H1 (cell line): ENCODE results near the gene PPP2R3A. TPM values are rescaled to one million over a fixed set of nuclear protein-coding genes. Genes with fewer than 3 reads are reported as not detected.

ENCODE experiments used
- CTCF ChIA-PET: fragments of 300-600 bp; sonication (Branson Sonifier 250); formaldehyde crosslinking; loops from one replicate; lab custom pipeline; 2021; ENCODE audit not compliant: partially characterized antibody; lab: Charles Lee
- POLR2A ChIA-PET: fragments of 300-600 bp; sonication (Branson Sonifier 250); formaldehyde crosslinking; loops from one replicate; lab custom pipeline; 2021; ENCODE audit warnings: inconsistent platforms; ENCODE audit not compliant: partially characterized antibody; lab: Charles Lee
- DNase-seq, 2 experiments: peaks; one replicate each; pipeline versions ENCODE4 v3.0.0 to v3.0.0-alpha.2; 2010 to 2022; ENCODE audit warnings: low spot score in 2 of 2, low read depth in 1 of 2, mixed read lengths in 1 of 2
- FAIRE-seq: peaks from 2 replicates; lab custom pipeline; 2011; peaks lifted over from hg19 to GRCh38; lab: Jason Lieb, UNC
- H2AFZ ChIP-seq: 2 replicates; pipeline ENCODE4 v1.8.1; 2012; ENCODE audit warnings: low read length, inconsistent platforms
- H2AK5ac ChIP-seq: 2 replicates; pipeline ENCODE4 v1.6.1; 2013; ENCODE audit warnings: low read depth, low read length
- H2BK120ac ChIP-seq: replicated peaks from 2 replicates; pipeline ENCODE3; 2013; ENCODE audit warnings: low read depth, low read length, inconsistent platforms
- H2BK12ac ChIP-seq: 2 replicates; pipeline ENCODE4 v1.6.1; 2013; ENCODE audit warnings: low read depth, low read length
- H2BK15ac ChIP-seq: 2 replicates; pipeline ENCODE4 v1.6.1; 2013; ENCODE audit warnings: low read length
- H2BK20ac ChIP-seq: 2 replicates; pipeline ENCODE4 v1.6.1; 2013; ENCODE audit warnings: low read length
- H2BK5ac ChIP-seq: 2 replicates; pipeline ENCODE4 v1.6.1; 2013; ENCODE audit warnings: low read depth, low read length
- H3K14ac ChIP-seq: 2 replicates; pipeline ENCODE4 v1.6.1; 2013; ENCODE audit warnings: inconsistent platforms; ENCODE audit not compliant: insufficient read length
- H3K18ac ChIP-seq: 2 replicates; pipeline ENCODE4 v1.6.1; 2013; ENCODE audit warnings: low read length; ENCODE audit errors: extremely low read depth
- H3K23ac ChIP-seq: 2 replicates; pipeline ENCODE4 v1.6.1; 2013; ENCODE audit warnings: inconsistent platforms; ENCODE audit not compliant: insufficient read length
- H3K23me2 ChIP-seq: 2 replicates; pipeline ENCODE4 v1.6.1; 2013; ENCODE audit warnings: low read depth, low read length
- H3K27ac ChIP-seq: 2 replicates; pipeline ENCODE4 v1.6.1; 2011; ENCODE audit warnings: low read depth, low read length, inconsistent platforms
- H3K27me3 ChIP-seq, 4 experiments: replicated peaks in 1 of 4; 1 replicate in 1 of 4; 2 replicates in 3 of 4; pipeline versions ENCODE4 v1.6.1 to v1.8.1; 2011 to 2013; ENCODE audit warnings: low read length in 3 of 4, mild to moderate bottlenecking in 3 of 4, inconsistent platforms in 2 of 4, mixed read lengths in 2 of 4, moderate library complexity in 1 of 4; ENCODE audit not compliant: control insufficient read depth in 3 of 4, insufficient read depth in 3 of 4; ENCODE audit errors: extremely low read depth in 1 of 4
- H3K36me3 ChIP-seq, 4 experiments: 2 replicates each; pipeline versions ENCODE4 v1.6.1 to v1.8.1; 2011 to 2013; ENCODE audit warnings: mild to moderate bottlenecking in 4 of 4, low read length in 3 of 4, moderate library complexity in 2 of 4, control low read depth in 1 of 4, inconsistent platforms in 1 of 4; ENCODE audit not compliant: insufficient read depth in 4 of 4, control insufficient read depth in 2 of 4
- H3K4ac ChIP-seq: replicated peaks from 2 replicates; pipeline ENCODE3; 2013; ENCODE audit warnings: low read length, low read depth, mixed read lengths, inconsistent platforms; ENCODE audit not compliant: insufficient read length
- H3K4me1 ChIP-seq, 4 experiments: replicated peaks in 1 of 4; 1 replicate in 1 of 4; 2 replicates in 3 of 4; pipeline versions ENCODE4 v1.6.1 to v1.8.1; 2011 to 2013; ENCODE audit warnings: low read length in 3 of 4, inconsistent platforms in 2 of 4, mixed read lengths in 1 of 4; ENCODE audit not compliant: insufficient read depth in 4 of 4, control insufficient read depth in 3 of 4
- H3K4me2 ChIP-seq, 2 experiments: 2 replicates each; pipeline versions ENCODE4 v1.6.1 to v1.8.1; 2011 to 2013; ENCODE audit warnings: low read depth in 2 of 2, low read length in 2 of 2, control low read depth in 1 of 2, inconsistent platforms in 1 of 2, mild to moderate bottlenecking in 1 of 2; ENCODE audit not compliant: insufficient read depth in 1 of 2
- H3K4me3 ChIP-seq, 4 experiments: fragments of 200-600, 300-600 bp in 1 of 4; sonication (generic), shearing (Covaris generic), sonication (Bioruptor Twin) in 1 of 4; 2 replicates each; pipeline versions ENCODE4 v1.5.1 to v1.8.1; 2011 to 2016; ENCODE audit warnings: low read length in 4 of 4, low read depth in 3 of 4, control low read depth in 2 of 4, inconsistent platforms in 2 of 4, mild to moderate bottlenecking in 2 of 4, mixed read lengths in 1 of 4, moderate library complexity in 1 of 4; ENCODE audit not compliant: insufficient read depth in 2 of 4; ENCODE audit errors: extremely low read depth in 1 of 4
- H3K56ac ChIP-seq: replicated peaks from 2 replicates; pipeline ENCODE3; 2013; ENCODE audit warnings: low read depth, mild to moderate bottlenecking, mixed read lengths, low read length, inconsistent platforms; ENCODE audit not compliant: insufficient read length
- H3K79me1 ChIP-seq: 2 replicates; pipeline ENCODE4 v1.6.1; 2013; ENCODE audit warnings: low read depth, low read length, control low read depth
- H3K79me2 ChIP-seq, 2 experiments: 2 replicates each; pipeline versions ENCODE4 v1.6.1 to v1.8.1; 2012 to 2013; ENCODE audit warnings: low read length in 2 of 2, mild to moderate bottlenecking in 2 of 2, inconsistent platforms in 1 of 2; ENCODE audit not compliant: insufficient read depth in 2 of 2, control insufficient read depth in 1 of 2
- H3K9ac ChIP-seq, 4 experiments: replicated peaks in 1 of 4; 1 replicate in 1 of 4; 2 replicates in 3 of 4; pipeline versions ENCODE4 v1.6.1 to v1.8.1; 2011 to 2013; ENCODE audit warnings: low read depth in 3 of 4, low read length in 3 of 4, control low read depth in 2 of 4, mild to moderate bottlenecking in 2 of 4, moderate library complexity in 2 of 4, inconsistent platforms in 1 of 4; ENCODE audit errors: extremely low read depth in 1 of 4
- H3K9me3 ChIP-seq, 2 experiments: 2 replicates each; pipeline versions ENCODE4 v1.6.1 to v1.8.1; 2012 to 2013; ENCODE audit warnings: mild to moderate bottlenecking in 2 of 2, moderate library complexity in 2 of 2, control low read depth in 1 of 2, inconsistent platforms in 1 of 2, low read depth in 1 of 2, low read length in 1 of 2, mixed read lengths in 1 of 2; ENCODE audit not compliant: insufficient read depth in 2 of 2
- H4K20me1 ChIP-seq, 2 experiments: replicated peaks in 1 of 2; 2 replicates each; pipeline versions ENCODE3 to v1.8.1; 2011 to 2013; ENCODE audit warnings: inconsistent platforms in 2 of 2, low read length in 2 of 2, mild to moderate bottlenecking in 1 of 2; ENCODE audit not compliant: insufficient read depth in 2 of 2, control insufficient read depth in 1 of 2
- H4K5ac ChIP-seq: 2 replicates; pipeline ENCODE4 v1.6.1; 2013; ENCODE audit warnings: low read length, low read depth, mixed read lengths, inconsistent platforms; ENCODE audit not compliant: insufficient read length
- H4K8ac ChIP-seq: 2 replicates; pipeline ENCODE4 v1.8.0; 2013; ENCODE audit warnings: mild to moderate bottlenecking, moderate library complexity, low read length, inconsistent platforms; ENCODE audit not compliant: insufficient read depth; ENCODE audit errors: extremely low read depth
- H4K91ac ChIP-seq: replicated peaks from 2 replicates; pipeline ENCODE3; 2013; ENCODE audit warnings: low read length, mixed read lengths, inconsistent platforms; ENCODE audit not compliant: insufficient read length
- GTF2F1 ChIP-seq: IDR thresholded peaks from 2 replicates; pipeline ENCODE4 v1.6.1; 2012; ENCODE audit warnings: low read depth, low read length, improper control_type of control experiment, borderline replicate concordance
- WGBS, 2 experiments: shearing (Covaris generic) in 1 of 2; methylation state at CpG; one replicate each; pipeline versions ENCODE4 v1.1.6 to v1.1.7; 2013 to 2015; ENCODE audit warnings: low lambda C conversion rate in 2 of 2, mixed read lengths in 2 of 2, inconsistent platforms in 1 of 2, low coverage in 1 of 2, missing lambda C conversion rate in 1 of 2; ENCODE audit not compliant: insufficient replicate concordance in 2 of 2, insufficient coverage in 1 of 2, insufficient read length in 1 of 2; ENCODE audit errors: extremely low coverage in 1 of 2, missing lambda C conversion rate in 1 of 2; 5-methylcytosine and 5-hydroxymethylcytosine counted together
- polyA plus RNA-seq, 7 experiments: library from polyadenylated mRNA; depleted of rRNA in 3 of 7; stranded (reverse) in 5 of 7; unstranded in 2 of 7; fragments of >200 nt in 5 of 7; fragments of 200-250 nt in 2 of 7; gene quantifications; 1 replicate in 5 of 7; 2 replicates in 1 of 7; 4 replicates in 1 of 7; pipeline versions ENCODE4 v1.2.1 to v1.2.3, GENCODE V29; 2011 to 2013; ENCODE audit warnings: missing spikeins in 2 of 7, mixed read lengths in 2 of 7
- total RNA-seq: library from RNA; stranded (reverse); fragmentation: NEBNext Ultra II Directional; extraction: Animal tissue kit (Norgen Biotek cat#: 25700); gene quantifications from 2 replicates; pipeline ENCODE4 v1.2.1, GENCODE V29; 2021

The PPP2R3A gene
- total and polyA plus RNA-seq, 2 of the 8 experiments (the other 6 are each of a cell fraction or from before 2014, with no cell fraction given), result 4.1 to 15.2 TPM

GRCh38 chr3:136189043-136189442 lies 223.5 kb downstream of the PPP2R3A start:
- Histone ChIP-seq H3K27me3 (no peaks in the 10 kb centered on the region), H3K4me3 (no peak overlapping the region), H3K23me2 (no peaks in the 10 kb centered on the region), H3K4me2 (no peak overlapping the region), H3K23ac (no peak overlapping the region), H4K8ac (no peak overlapping the region), H3K9ac (no peak overlapping the region), H2BK15ac (no peak overlapping the region), H3K9me3 (no peaks in the 10 kb centered on the region), H3K4ac (no peak overlapping the region), H4K5ac (no peak overlapping the region), H2AFZ (no peak overlapping the region), H3K79me1 (peaks cover 6% of the 10 kb centered on the region; the same call in 1 of the 2 replicates)
- 96% methylated on average over 4 of the region's 5 CpGs; no CpG with 5 or more reads in 1 of the 2 experiments for WGBS, 2 experiments
- DNase-seq (no peak), FAIRE-seq (no peak)
- CTCF ChIA-PET, result interaction anchor here (1.1 to 1.9 kb wide), 2 partner anchors 38 to 60 kb away, joined by 5 to 7 read pairs; partner anchors contain the start of gene PCCB
- TF ChIP-seq GTF2F1, result no peak
- TF ChIP-seq, all 59 proteins: peak for 0
- Histone ChIP-seq H2AK5ac (no peak overlapping the region), H2BK120ac (no peak overlapping the region), H3K27ac (no peak overlapping the region), H4K91ac (no peak overlapping the region), H2BK20ac (no peak overlapping the region), H3K36me3 (no peaks in the 10 kb centered on the region), H2BK5ac (no peak overlapping the region), H4K20me1 (peaks cover 27 to 37% of the 10 kb centered on the region in 2 experiments), H3K56ac (no peak overlapping the region), H3K4me1 (peaks cover 0 to 10% (median 4%) of the 10 kb centered on the region in 4 experiments; a peak in 4 of 7 replicates), H2BK12ac (no peak overlapping the region), H3K79me2 (peaks cover 62 to 100% of the 10 kb centered on the region in 2 experiments), H3K14ac (no peak overlapping the region), H3K18ac (no peak overlapping the region)
- POLR2A ChIA-PET, result interaction anchor here (0.8 to 12.1 kb wide), 2 partner anchors 7 to 563 kb away, joined by 3 to 86 read pairs; partner anchors contain the start of genes MSL2 and STAG1
